ENCODE measurements around the gene TACC2.

The TACC2 gene

GRCh38 chr10:121978511-121978910 is 10.5 kb upstream of the TACC2 start:
- H3K79me2 ChIP-seq (ENCODE audit: insufficient read depth, low read length): peaks cover 8% of the 10 kb centered on the region
- H2AFZ ChIP-seq (ENCODE audit: low read depth, low read length, severe bottlenecking): no peak overlapping the region
- H3K36me3 ChIP-seq (ENCODE audit: low read length): no peaks in the 10 kb centered on the region
- no peaks in the 10 kb centered on the region for H4K20me1 ChIP-seq (ENCODE audit: low read depth, low read length)
- H3F3A ChIP-seq (ENCODE audit: insufficient read depth): no peaks in the 10 kb centered on the region
- no peak overlapping the region for H3K4me2 ChIP-seq (ENCODE audit: low read depth, low read length, poor library complexity, severe bottlenecking)
- TF ChIP-seq CTCF (IDR thresholded peaks at IDR 0.05; ENCODE audit: insufficient read depth, low read length, poor library complexity, severe bottlenecking): no peak
- TF ChIP-seq EZH2phosphoT487 (conservative IDR thresholded peaks at IDR 0.05; ENCODE audit: low read length): no peak
- no peak overlapping the region for H3K4me3 ChIP-seq (ENCODE audit: insufficient read depth, low read length, poor library complexity, severe bottlenecking)
- no peak overlapping the region for H3K27ac ChIP-seq (ENCODE audit: low read depth, low read length)
- no peak overlapping the region for H3K9ac ChIP-seq (ENCODE audit: low read length)
- peaks cover 14% of the 10 kb centered on the region; the same call in 1 of the 2 replicates for H3K9me3 ChIP-seq (ENCODE audit: insufficient read depth, low read length)
- H3K9me2 ChIP-seq (replicated peaks; ENCODE audit: insufficient read depth, low read length): no peaks in the 10 kb centered on the region
- H3K27me3 ChIP-seq (ENCODE audit: low read length): no peaks in the 10 kb centered on the region

GRCh38 chr10:121981346-121981745 is 7.6 kb upstream of the TACC2 start:
- Histone ChIP-seq H3K9me3 (ENCODE audit: insufficient read depth, low read length) (peaks cover 7% of the 10 kb centered on the region; the same call in 1 of the 2 replicates), H3K36me3 (ENCODE audit: low read length) (no peaks in the 10 kb centered on the region), H3F3A (ENCODE audit: insufficient read depth) (no peaks in the 10 kb centered on the region), H4K20me1 (ENCODE audit: low read depth, low read length) (no peaks in the 10 kb centered on the region), H3K79me2 (ENCODE audit: insufficient read depth, low read length) (no peaks in the 10 kb centered on the region), H3K4me2 (ENCODE audit: low read depth, low read length, poor library complexity, severe bottlenecking) (no peak overlapping the region), H3K9ac (ENCODE audit: low read length) (no peak overlapping the region), H3K27ac (ENCODE audit: low read depth, low read length) (no peak overlapping the region), H3K4me3 (ENCODE audit: insufficient read depth, low read length, poor library complexity, severe bottlenecking) (no peak overlapping the region), H3K27me3 (ENCODE audit: low read length) (no peaks in the 10 kb centered on the region), H3K9me2 (replicated peaks; ENCODE audit: insufficient read depth, low read length) (no peaks in the 10 kb centered on the region), H2AFZ (ENCODE audit: low read depth, low read length, severe bottlenecking) (no peak overlapping the region)
- TF ChIP-seq EZH2phosphoT487 (conservative IDR thresholded peaks at IDR 0.05; ENCODE audit: low read length) (no peak), CTCF (IDR thresholded peaks at IDR 0.05; ENCODE audit: insufficient read depth, low read length, poor library complexity, severe bottlenecking) (no peak)

GRCh38 chr10:121983852-121984251 is 5.1 kb upstream of the TACC2 start:
- Histone ChIP-seq H3K79me2 (ENCODE audit: insufficient read depth, low read length) (no peaks in the 10 kb centered on the region), H3K27me3 (ENCODE audit: low read length) (no peaks in the 10 kb centered on the region), H3K27ac (ENCODE audit: low read depth, low read length) (no peak overlapping the region), H3K4me2 (ENCODE audit: low read depth, low read length, poor library complexity, severe bottlenecking) (no peak overlapping the region), H3K9me3 (ENCODE audit: insufficient read depth, low read length) (no peaks in the 10 kb centered on the region), H3K36me3 (ENCODE audit: low read length) (no peaks in the 10 kb centered on the region), H3K4me3 (ENCODE audit: insufficient read depth, low read length, poor library complexity, severe bottlenecking) (no peak overlapping the region), H3K9me2 (replicated peaks; ENCODE audit: insufficient read depth, low read length) (no peaks in the 10 kb centered on the region), H3F3A (ENCODE audit: insufficient read depth) (no peaks in the 10 kb centered on the region), H4K20me1 (ENCODE audit: low read depth, low read length) (no peaks in the 10 kb centered on the region), H2AFZ (ENCODE audit: low read depth, low read length, severe bottlenecking) (no peak overlapping the region), H3K9ac (ENCODE audit: low read length) (no peak overlapping the region)
- TF ChIP-seq EZH2phosphoT487 (conservative IDR thresholded peaks at IDR 0.05; ENCODE audit: low read length) (no peak), CTCF (IDR thresholded peaks at IDR 0.05; ENCODE audit: insufficient read depth, low read length, poor library complexity, severe bottlenecking) (no peak)
